ENCODE results near the gene BCKDK. TPM values are rescaled to one million over a fixed set of nuclear protein-coding genes. Genes with fewer than 3 reads are reported as not detected.

The BCKDK gene
- total and polyA plus RNA-seq, 2 of the 13 experiments (the other 11 are each of a cell fraction or from before 2014, with no cell fraction given): 24.9 to 42.6 TPM

DNA sequence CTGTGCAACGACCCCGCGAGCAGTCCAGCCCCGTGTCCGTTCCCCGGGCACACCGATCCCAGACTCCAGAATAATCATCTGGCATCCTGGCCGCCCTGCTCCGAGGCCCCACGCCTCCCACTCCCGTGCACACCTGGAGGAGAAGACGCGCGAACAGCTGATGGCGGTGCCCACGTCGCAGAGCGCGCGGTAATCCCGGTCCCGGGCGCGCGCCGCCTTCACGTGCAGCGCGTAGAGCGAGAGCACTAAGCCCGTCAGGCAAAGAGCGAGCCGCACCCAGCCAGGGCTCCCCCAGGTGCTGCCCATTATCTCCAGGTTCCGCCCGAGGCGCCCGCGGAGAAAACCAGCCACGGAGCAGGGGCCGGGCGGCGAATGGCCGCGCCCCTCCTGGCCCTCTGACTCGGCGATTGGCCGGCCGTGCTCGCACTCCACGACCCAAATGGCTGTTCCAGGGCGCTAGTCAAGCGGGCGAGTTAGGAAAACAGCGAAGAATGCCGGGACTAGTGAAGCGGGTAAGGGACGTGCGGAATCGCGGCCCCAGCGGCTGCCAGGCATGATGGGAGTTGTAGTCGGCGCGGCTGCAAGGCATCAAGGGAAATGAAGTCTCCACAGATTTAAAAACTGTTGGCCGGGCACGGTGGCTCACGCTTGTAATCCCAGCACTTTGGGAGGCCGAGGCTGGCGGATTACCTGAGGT is 13.6 kb upstream of the BCKDK start, which contains the start of gene VKORC1 (continued):
- TF ChIP-seq CCDC6 (CRISPR knock-in tag; IDR thresholded peaks at IDR 0.05): no peak; the same call in none of the 2 replicates
- TF ChIP-seq, protein P1, sequence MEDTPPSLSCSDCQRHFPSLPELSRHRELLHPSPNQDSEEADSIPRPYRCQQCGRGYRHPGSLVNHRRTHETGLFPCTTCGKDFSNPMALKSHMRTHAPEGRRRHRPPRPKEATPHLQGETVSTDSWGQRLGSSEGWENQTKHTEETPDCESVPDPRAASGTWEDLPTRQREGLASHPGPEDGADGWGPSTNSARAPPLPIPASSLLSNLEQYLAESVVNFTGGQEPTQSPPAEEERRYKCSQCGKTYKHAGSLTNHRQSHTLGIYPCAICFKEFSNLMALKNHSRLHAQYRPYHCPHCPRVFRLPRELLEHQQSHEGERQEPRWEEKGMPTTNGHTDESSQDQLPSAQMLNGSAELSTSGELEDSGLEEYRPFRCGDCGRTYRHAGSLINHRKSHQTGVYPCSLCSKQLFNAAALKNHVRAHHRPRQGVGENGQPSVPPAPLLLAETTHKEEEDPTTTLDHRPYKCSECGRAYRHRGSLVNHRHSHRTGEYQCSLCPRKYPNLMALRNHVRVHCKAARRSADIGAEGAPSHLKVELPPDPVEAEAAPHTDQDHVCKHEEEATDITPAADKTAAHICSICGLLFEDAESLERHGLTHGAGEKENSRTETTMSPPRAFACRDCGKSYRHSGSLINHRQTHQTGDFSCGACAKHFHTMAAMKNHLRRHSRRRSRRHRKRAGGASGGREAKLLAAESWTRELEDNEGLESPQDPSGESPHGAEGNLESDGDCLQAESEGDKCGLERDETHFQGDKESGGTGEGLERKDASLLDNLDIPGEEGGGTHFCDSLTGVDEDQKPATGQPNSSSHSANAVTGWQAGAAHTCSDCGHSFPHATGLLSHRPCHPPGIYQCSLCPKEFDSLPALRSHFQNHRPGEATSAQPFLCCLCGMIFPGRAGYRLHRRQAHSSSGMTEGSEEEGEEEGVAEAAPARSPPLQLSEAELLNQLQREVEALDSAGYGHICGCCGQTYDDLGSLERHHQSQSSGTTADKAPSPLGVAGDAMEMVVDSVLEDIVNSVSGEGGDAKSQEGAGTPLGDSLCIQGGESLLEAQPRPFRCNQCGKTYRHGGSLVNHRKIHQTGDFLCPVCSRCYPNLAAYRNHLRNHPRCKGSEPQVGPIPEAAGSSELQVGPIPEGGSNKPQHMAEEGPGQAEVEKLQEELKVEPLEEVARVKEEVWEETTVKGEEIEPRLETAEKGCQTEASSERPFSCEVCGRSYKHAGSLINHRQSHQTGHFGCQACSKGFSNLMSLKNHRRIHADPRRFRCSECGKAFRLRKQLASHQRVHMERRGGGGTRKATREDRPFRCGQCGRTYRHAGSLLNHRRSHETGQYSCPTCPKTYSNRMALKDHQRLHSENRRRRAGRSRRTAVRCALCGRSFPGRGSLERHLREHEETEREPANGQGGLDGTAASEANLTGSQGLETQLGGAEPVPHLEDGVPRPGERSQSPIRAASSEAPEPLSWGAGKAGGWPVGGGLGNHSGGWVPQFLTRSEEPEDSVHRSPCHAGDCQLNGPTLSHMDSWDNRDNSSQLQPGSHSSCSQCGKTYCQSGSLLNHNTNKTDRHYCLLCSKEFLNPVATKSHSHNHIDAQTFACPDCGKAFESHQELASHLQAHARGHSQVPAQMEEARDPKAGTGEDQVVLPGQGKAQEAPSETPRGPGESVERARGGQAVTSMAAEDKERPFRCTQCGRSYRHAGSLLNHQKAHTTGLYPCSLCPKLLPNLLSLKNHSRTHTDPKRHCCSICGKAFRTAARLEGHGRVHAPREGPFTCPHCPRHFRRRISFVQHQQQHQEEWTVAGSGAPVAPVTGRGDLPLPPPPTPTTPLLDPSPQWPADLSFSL (CRISPR knock-in tag; IDR thresholded peaks at IDR 0.05): no peak
- no peak for TF ChIP-seq ZSCAN25 (CRISPR knock-in tag; IDR thresholded peaks at IDR 0.05)
- peak; percentile 91 for TF ChIP-seq SPEN (CRISPR knock-in tag; IDR thresholded peaks at IDR 0.05; ENCODE audit: low read depth)
- no peak for TF ChIP-seq ZSCAN12 (CRISPR knock-in tag; IDR thresholded peaks at IDR 0.05)
- TF ChIP-seq NFKBIZ (CRISPR knock-in tag; IDR thresholded peaks at IDR 0.05): peak; percentile 68; the same call in 1 of the 2 replicates
- TF ChIP-seq, protein P2, sequence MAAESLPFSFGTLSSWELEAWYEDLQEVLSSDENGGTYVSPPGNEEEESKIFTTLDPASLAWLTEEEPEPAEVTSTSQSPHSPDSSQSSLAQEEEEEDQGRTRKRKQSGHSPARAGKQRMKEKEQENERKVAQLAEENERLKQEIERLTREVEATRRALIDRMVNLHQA (CRISPR knock-in tag; IDR thresholded peaks at IDR 0.05): no peak
- no peak for TF ChIP-seq SOX13 (IDR thresholded peaks at IDR 0.05)
- TF ChIP-seq SOX13 (CRISPR knock-in tag; conservative IDR thresholded peaks at IDR 0.05 in 1 of 2, IDR thresholded peaks at IDR 0.05 in 1 of 2): peak in 1 of 2 experiments; percentile 41; a peak in 1 of 4 replicates
- TF ChIP-seq CC2D1A (CRISPR knock-in tag; IDR thresholded peaks at IDR 0.05): no peak
- peak; percentile 89 for TF ChIP-seq ZNF546 (CRISPR knock-in tag; conservative IDR thresholded peaks at IDR 0.05)
- TF ChIP-seq, protein P3, sequence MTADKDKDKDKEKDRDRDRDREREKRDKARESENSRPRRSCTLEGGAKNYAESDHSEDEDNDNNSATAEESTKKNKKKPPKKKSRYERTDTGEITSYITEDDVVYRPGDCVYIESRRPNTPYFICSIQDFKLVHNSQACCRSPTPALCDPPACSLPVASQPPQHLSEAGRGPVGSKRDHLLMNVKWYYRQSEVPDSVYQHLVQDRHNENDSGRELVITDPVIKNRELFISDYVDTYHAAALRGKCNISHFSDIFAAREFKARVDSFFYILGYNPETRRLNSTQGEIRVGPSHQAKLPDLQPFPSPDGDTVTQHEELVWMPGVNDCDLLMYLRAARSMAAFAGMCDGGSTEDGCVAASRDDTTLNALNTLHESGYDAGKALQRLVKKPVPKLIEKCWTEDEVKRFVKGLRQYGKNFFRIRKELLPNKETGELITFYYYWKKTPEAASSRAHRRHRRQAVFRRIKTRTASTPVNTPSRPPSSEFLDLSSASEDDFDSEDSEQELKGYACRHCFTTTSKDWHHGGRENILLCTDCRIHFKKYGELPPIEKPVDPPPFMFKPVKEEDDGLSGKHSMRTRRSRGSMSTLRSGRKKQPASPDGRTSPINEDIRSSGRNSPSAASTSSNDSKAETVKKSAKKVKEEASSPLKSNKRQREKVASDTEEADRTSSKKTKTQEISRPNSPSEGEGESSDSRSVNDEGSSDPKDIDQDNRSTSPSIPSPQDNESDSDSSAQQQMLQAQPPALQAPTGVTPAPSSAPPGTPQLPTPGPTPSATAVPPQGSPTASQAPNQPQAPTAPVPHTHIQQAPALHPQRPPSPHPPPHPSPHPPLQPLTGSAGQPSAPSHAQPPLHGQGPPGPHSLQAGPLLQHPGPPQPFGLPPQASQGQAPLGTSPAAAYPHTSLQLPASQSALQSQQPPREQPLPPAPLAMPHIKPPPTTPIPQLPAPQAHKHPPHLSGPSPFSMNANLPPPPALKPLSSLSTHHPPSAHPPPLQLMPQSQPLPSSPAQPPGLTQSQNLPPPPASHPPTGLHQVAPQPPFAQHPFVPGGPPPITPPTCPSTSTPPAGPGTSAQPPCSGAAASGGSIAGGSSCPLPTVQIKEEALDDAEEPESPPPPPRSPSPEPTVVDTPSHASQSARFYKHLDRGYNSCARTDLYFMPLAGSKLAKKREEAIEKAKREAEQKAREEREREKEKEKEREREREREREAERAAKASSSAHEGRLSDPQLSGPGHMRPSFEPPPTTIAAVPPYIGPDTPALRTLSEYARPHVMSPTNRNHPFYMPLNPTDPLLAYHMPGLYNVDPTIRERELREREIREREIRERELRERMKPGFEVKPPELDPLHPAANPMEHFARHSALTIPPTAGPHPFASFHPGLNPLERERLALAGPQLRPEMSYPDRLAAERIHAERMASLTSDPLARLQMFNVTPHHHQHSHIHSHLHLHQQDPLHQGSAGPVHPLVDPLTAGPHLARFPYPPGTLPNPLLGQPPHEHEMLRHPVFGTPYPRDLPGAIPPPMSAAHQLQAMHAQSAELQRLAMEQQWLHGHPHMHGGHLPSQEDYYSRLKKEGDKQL (CRISPR knock-in tag; IDR thresholded peaks at IDR 0.05; ENCODE audit: low read depth): no peak
- TF ChIP-seq, protein P4, sequence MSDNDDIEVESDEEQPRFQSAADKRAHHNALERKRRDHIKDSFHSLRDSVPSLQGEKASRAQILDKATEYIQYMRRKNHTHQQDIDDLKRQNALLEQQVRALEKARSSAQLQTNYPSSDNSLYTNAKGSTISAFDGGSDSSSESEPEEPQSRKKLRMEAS (IDR thresholded peaks at IDR 0.05): peak; percentile 78; the same call in 1 of the 2 replicates
- TF ChIP-seq ZNF670 (CRISPR knock-in tag; IDR thresholded peaks at IDR 0.05; ENCODE audit: borderline replicate concordance): 0 out of 2 replicates have a peak, but pooled peaks have one; percentile 34
